Erythroblast (primary cell): ENCODE data around the gene HDAC10.

Source experiments
- GATA1 ChIP-seq: IDR thresholded peaks from 2 replicates; pipeline ENCODE4 v1.6.1; 2011; ENCODE audit warnings: low read depth, mild to moderate bottlenecking, control low read depth, low read length, moderate library complexity
- POLR2A ChIP-seq: IDR thresholded peaks from 2 replicates; pipeline ENCODE4 v1.6.1; 2011; ENCODE audit warnings: mild to moderate bottlenecking, low read length

- TF ChIP-seq POLR2A, result no peak
- TF ChIP-seq GATA1, result no peak
These were observed 24.4 kb upstream of the HDAC10 start for GRCh38 chr22:50275181-50276055.
